Common myeloid progenitor, CD34-positive (primary cell): ENCODE results near the gene NXF1.

Experiments
- CTCF ChIA-PET: fragments of 350-600 bp; sonication (Branson Sonifier 250); formaldehyde crosslinking; loops from one replicate; lab custom pipeline; 2021; ENCODE audit warnings: antibody characterized with exemption; lab: Charles Lee
- POLR2A ChIA-PET: fragments of 350-600 bp; sonication (Branson Sonifier 250); formaldehyde crosslinking; loops from one replicate; lab custom pipeline; 2021; ENCODE audit warnings: antibody characterized with exemption; lab: Charles Lee
- DNase-seq, 3 donors: peaks; one replicate each; pipeline versions ENCODE4 v3.0.0 to v3.0.0-alpha.2; 2013
- H3K27ac ChIP-seq, 2 experiments: 1 replicate in 1 of 2; 2 replicates in 1 of 2; pipeline ENCODE4 v1.7.0; 2013; ENCODE audit warnings: inconsistent platforms in 2 of 2, low read length in 2 of 2, mild to moderate bottlenecking in 2 of 2, low read depth in 1 of 2, moderate library complexity in 1 of 2; ENCODE audit not compliant: severe bottlenecking in 2 of 2, insufficient read depth in 1 of 2, poor library complexity in 1 of 2
- H3K27me3 ChIP-seq, 5 experiments: replicated peaks in 2 of 5; 1 replicate in 3 of 5; 2 replicates in 2 of 5; pipeline versions ENCODE4 v1.6.1 to v1.7.0; 2013; ENCODE audit warnings: low read length in 4 of 5, mild to moderate bottlenecking in 2 of 5, moderate library complexity in 2 of 5, inconsistent platforms in 1 of 5; ENCODE audit not compliant: insufficient read depth in 5 of 5, control insufficient read depth in 4 of 5
- H3K36me3 ChIP-seq, 4 experiments: 1 replicate in 2 of 4; 2 replicates in 2 of 4; pipeline versions ENCODE4 v1.6.1 to v1.7.0; 2013; ENCODE audit warnings: low read length in 3 of 4, control low read depth in 1 of 4, mild to moderate bottlenecking in 1 of 4; ENCODE audit not compliant: control insufficient read depth in 4 of 4, insufficient read depth in 4 of 4
- H3K4me1 ChIP-seq, 4 experiments: 1 replicate in 3 of 4; 2 replicates in 1 of 4; pipeline versions ENCODE4 v1.6.1 to v1.7.1; 2013; ENCODE audit warnings: low read length in 3 of 4, mild to moderate bottlenecking in 3 of 4, control low read depth in 1 of 4, inconsistent platforms in 1 of 4, moderate library complexity in 1 of 4; ENCODE audit not compliant: control insufficient read depth in 4 of 4, insufficient read depth in 4 of 4; ENCODE audit errors: control extremely low read depth in 1 of 4
- H3K4me3 ChIP-seq, 7 experiments: 1 replicate in 4 of 7; 2 replicates in 3 of 7; pipeline versions ENCODE4 v1.5.1 to v1.7.0; 2013; ENCODE audit warnings: mild to moderate bottlenecking in 7 of 7, low read length in 6 of 7, moderate library complexity in 6 of 7, inconsistent platforms in 2 of 7, low read depth in 2 of 7, control low read depth in 1 of 7; ENCODE audit not compliant: insufficient read depth in 4 of 7, control insufficient read depth in 1 of 7; ENCODE audit errors: extremely low read depth in 1 of 7
- H3K9me3 ChIP-seq, 5 experiments: 1 replicate in 4 of 5; 2 replicates in 1 of 5; pipeline versions ENCODE4 v1.6.1 to v1.7.1; 2013; ENCODE audit warnings: low read length in 4 of 5, mild to moderate bottlenecking in 2 of 5, inconsistent platforms in 1 of 5, low read depth in 1 of 5, moderate library complexity in 1 of 5; ENCODE audit not compliant: control insufficient read depth in 4 of 5, insufficient read depth in 2 of 5; ENCODE audit errors: control extremely low read depth in 1 of 5
- WGBS: methylation state at CpG from one replicate; pipeline ENCODE4 v1.1.5; 2013; ENCODE audit not compliant: insufficient coverage; 5-methylcytosine and 5-hydroxymethylcytosine counted together

The NXF1 gene

DNA sequence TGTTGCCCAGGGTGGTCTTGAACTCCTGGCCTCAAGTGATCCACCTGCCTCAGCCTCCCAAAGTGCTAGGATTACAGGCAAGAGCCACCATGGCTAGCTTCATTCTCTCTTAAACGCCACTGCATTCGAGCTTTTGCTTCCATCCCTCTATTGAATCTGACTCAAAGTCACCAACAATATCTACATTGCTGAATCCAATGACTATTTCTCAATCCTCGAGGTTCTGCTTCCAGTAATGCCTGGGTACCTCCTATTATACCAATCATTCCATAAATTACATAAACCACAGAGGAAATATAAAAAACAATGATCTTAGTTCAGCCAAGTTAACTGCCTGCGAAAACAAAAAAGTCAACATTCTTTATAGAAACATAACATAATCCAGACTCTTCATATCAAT lies 11.9 kb upstream of the NXF1 start:
- Histone ChIP-seq H3K9me3 (no peaks in the 10 kb centered on the region), H3K27ac (no peak overlapping the region), H3K4me3 (no peak overlapping the region), H3K36me3 (peaks cover 2 to 40% (median 15%) of the 10 kb centered on the region in 4 experiments), H3K27me3 (no peaks in the 10 kb centered on the region), H3K4me1 (no peaks in the 10 kb centered on the region)
- DNase-seq: no peak
- ChIA-PET CTCF (interaction anchor here (1.1 to 2.9 kb wide), 3 partner anchors 11 to 140 kb away, joined by 3 to 16 read pairs (median 15); partner anchors contain the start of gene NXF1), POLR2A (interaction anchor here (0.6 to 1.6 kb wide), 2 partner anchors 11 to 15 kb away, joined by 4 to 6 read pairs; partner anchors contain the start of genes NXF1 and STX5)
- 84% methylated on average over 4 of the region's 4 CpGs for WGBS

DNA sequence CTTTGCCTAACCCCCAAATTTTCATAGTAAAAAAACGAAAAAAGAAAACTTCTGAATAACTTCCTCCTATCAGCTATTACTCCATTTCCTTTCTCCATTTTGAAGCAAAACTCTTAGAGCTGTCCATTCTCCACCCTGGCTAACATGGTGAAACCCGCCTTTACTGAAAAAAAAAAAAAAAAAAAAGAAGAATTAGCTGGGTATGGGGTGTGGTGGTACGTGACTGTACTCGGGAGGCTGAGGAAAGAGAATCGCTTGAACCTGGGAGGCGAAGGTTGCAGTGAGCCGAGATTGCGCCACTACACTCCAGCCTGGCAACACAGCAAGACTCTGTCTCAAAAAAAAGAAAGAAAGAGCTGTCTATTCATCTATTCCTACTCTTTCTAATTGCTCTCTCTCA lies 11.3 kb upstream of the NXF1 start:
- H3K27ac ChIP-seq: no peak overlapping the region
- POLR2A ChIA-PET: interaction anchor here (0.6 to 1.6 kb wide), 4 partner anchors 11 to 59 kb away, joined by 3 to 6 read pairs (median 4); partner anchors contain the start of genes NXF1 and STX5
- H3K9me3 ChIP-seq: no peaks in the 10 kb centered on the region
- 100% methylated on average over 2 of the region's 8 CpGs for WGBS
- DNase-seq: no peak
- no peaks in the 10 kb centered on the region for H3K4me1 ChIP-seq
- no peak overlapping the region for H3K4me3 ChIP-seq
- CTCF ChIA-PET: interaction anchor here (0.7 to 2.9 kb wide), 5 partner anchors 10 to 140 kb away, joined by 3 to 16 read pairs (median 3); partner anchors contain the start of gene NXF1
- H3K36me3 ChIP-seq: peaks cover 2 to 35% (median 13%) of the 10 kb centered on the region in 4 experiments
- H3K27me3 ChIP-seq: no peaks in the 10 kb centered on the region

DNA sequence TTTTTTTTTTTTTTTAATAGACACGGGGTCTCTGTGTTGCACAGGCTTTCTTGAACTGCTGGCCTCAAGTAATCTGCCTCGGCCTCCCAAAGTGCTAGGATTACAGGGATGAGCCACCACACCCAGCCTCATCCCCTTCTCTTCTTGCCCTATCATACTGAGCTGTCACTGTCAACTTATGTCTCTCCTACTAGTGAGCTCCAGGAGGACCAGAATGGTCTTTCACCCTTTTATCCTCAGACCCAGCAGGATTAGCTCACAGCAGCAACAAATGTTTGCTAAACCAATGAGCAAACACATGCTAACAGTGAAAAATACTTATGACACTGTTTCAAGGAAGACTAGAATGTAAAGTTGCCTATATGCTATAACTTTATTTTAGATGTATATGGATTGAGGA lies 6.4 kb upstream of the NXF1 start:
- H3K4me3 ChIP-seq: no peak overlapping the region
- H3K27ac ChIP-seq: no peak overlapping the region
- ChIA-PET CTCF (interaction anchor here (0.9 to 1.5 kb wide), 2 partner anchors 11 kb away, joined by 3 to 4 read pairs; no protein-coding TSS in a partner anchor), POLR2A (interaction anchor here (0.6 to 1.1 kb wide), 4 partner anchors 12 to 123 kb away, joined by 3 to 4 read pairs (median 4); no protein-coding TSS in a partner anchor)
- H3K27me3 ChIP-seq: no peaks in the 10 kb centered on the region
- no peak for DNase-seq
- WGBS: 100% methylated on average over 2 of the region's 2 CpGs
- H3K4me1 ChIP-seq: peaks cover 0 to 16% (median 3%) of the 10 kb centered on the region in 4 experiments
- H3K9me3 ChIP-seq: no peaks in the 10 kb centered on the region
- H3K36me3 ChIP-seq: peaks cover 0 to 10% (median 4%) of the 10 kb centered on the region in 4 experiments

DNA sequence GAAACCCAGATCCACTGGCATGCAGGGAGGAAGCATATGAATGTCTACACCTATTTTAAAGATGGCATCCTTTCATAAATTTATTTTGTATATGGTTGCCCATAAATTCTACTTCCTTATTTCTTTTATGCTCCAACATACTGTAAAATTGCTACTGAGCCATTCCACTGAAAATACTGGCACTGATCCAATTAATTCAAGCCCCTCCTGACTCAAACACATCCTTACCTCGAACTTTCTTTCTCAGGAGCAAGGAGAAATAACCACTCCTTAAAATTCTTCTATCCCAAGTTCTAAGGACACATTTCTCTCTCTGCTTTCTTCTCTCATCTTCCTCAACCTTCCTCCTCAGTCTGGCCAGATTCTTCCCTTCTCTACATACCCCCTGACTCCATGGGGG lies 5.5 kb upstream of the NXF1 start:
- Histone ChIP-seq H3K27me3 (no peaks in the 10 kb centered on the region), H3K4me3 (no peak overlapping the region), H3K36me3 (peaks cover 0 to 9% (median 3%) of the 10 kb centered on the region in 4 experiments), H3K4me1 (peaks cover 0 to 26% (median 12%) of the 10 kb centered on the region in 4 experiments), H3K27ac (no peak overlapping the region), H3K9me3 (no peaks in the 10 kb centered on the region)
- POLR2A ChIA-PET: interaction anchor here (0.6 to 1.1 kb wide), 3 partner anchors 23 to 122 kb away, joined by 3 to 4 read pairs (median 3); no protein-coding TSS in a partner anchor
- CTCF ChIA-PET: no interaction called here
- WGBS: 38% methylated on average over 1 of the region's 1 CpG
- no peak for DNase-seq

DNA sequence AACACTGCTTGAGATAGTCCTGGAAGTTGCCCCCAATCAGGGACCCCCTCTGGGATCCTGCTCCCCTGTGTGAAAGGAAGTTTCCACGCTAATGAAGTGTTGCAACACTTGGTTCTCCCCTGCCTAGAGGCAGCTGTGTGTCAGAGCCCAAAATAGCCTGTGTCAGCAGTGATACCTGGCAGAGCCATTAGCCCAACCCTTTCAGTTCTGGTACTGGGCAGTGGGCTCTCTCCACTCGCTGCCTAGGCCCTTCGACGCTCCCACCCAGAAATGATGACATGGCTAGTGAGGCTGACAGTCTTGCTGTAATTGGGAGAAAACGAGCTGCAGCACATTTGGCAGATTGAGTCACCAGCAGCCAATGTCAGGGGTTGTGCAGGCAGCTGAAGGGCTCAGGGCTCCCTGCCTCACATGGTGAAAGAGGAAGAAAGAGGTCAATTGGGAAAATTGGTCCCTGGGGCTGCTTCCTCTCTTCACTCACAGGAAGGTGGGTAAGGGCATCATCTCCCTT lies 1.4 kb upstream of the NXF1 start:
- peaks cover 6 to 21% (median 14%) of the 10 kb centered on the region in 4 experiments for H3K36me3 ChIP-seq
- peaks cover 11 to 45% (median 24%) of the 10 kb centered on the region in 4 experiments for H3K4me1 ChIP-seq
- no peak for DNase-seq
- H3K27me3 ChIP-seq: no peaks in the 10 kb centered on the region
- ChIA-PET POLR2A (interaction anchor here (0.8 to 3.5 kb wide), 9 partner anchors 11 to 47 kb away, joined by 3 to 16 read pairs (median 6); partner anchors contain the start of genes TMEM179B and WDR74), CTCF (interaction anchor here (0.6 to 2.6 kb wide), 8 partner anchors 9 to 55 kb away, joined by 3 to 15 read pairs (median 6); partner anchors contain the start of genes TMEM179B and TMEM223)
- 84% methylated on average over 5 of the region's 5 CpGs for WGBS
- no peaks in the 10 kb centered on the region for H3K9me3 ChIP-seq
- peak overlapping the region in 2 of 7 experiments; percentile 93 to 99 for H3K4me3 ChIP-seq
- peak overlapping the region in 1 of 2 experiments; percentile 91 for H3K27ac ChIP-seq

DNA sequence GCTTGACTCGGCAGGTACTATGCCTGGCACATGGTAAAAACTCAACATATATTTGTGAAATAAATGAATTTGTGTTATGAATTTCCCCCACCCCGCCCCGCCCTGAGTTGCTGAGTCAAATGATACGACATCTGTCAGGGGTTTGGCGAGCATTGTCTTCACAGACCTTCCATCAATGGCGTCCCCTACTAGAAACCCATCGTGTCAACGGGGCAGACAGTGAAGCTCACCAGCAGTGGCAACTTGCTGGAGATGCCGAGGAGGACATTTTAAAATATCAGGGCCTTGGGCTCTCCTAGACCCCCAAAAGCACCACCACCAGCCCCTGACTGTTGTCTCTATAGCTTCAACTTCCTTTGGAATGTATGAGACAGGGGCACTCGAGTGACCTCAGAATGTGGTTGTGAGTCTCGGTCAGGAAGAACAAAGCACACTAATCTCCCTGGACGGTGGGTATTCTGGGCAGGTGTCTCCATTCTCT lies 761 bp upstream of the NXF1 start:
- DNase-seq: no peak
- no peaks in the 10 kb centered on the region for H3K27me3 ChIP-seq
- H3K4me1 ChIP-seq: peaks cover 11 to 45% (median 24%) of the 10 kb centered on the region in 4 experiments
- ChIA-PET POLR2A (interaction anchor here (0.6 to 3.5 kb wide), 11 partner anchors 9 to 35 kb away, joined by 3 to 18 read pairs (median 10); partner anchors contain the start of genes STX5, TMEM179B and WDR74), CTCF (interaction anchor here (0.6 to 2.6 kb wide), 8 partner anchors 9 to 56 kb away, joined by 3 to 15 read pairs (median 6); partner anchors contain the start of gene TMEM223)
- peaks cover 13 to 28% (median 20%) of the 10 kb centered on the region in 4 experiments for H3K36me3 ChIP-seq
- no peaks in the 10 kb centered on the region for H3K9me3 ChIP-seq
- peak overlapping the region in 6 of 7 experiments; percentile 55 to 99 (median 92) for H3K4me3 ChIP-seq
- H3K27ac ChIP-seq: peak overlapping the region in 1 of 2 experiments; percentile 91
- WGBS: 62% methylated on average over 11 of the region's 12 CpGs
